ENCODE results near the gene PACSIN1.

The PACSIN1 gene

DNA sequence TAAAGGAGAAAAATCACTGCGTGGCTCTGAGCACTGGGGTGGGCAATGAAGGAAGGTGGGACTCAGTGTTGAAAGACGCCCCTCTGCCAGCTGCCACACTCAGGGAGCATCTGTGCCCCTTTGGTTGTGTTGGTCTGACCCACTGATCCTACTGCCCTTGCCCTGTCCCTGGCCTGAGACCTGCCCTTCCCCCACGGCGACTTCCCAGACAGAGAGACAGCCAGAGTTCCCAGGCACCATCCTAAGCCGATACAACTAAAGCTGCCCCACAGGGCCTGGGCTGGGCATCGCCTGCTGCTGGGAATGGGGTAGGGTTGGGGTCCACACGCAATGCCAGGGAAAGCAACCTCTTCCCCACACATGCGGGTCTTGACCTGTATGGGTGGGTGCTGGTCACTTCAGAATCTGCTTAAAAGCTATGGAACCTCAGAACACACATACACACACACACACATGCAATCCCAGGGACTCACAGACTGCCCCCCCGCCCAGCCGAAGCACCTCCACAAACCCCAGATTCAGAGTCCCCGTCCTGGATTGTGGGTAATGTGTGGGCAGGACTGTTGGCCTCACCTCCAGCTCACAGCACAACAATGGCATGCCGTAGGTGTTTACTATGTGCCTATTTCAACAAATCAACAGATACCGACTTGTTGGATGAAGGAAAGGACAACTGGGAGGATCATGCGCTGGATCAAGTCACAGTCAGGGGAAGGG is 101.1 kb downstream of the PACSIN1 start:
- no peak for DNase-seq (ENCODE audit: low read depth in 2 of 2)
- TF ChIP-seq CTCF (IDR thresholded peaks at IDR 0.05; ENCODE audit: low read depth, low read length) = no peak

GRCh38 chr6:34568341-34569201 is 102.7 kb downstream of the PACSIN1 start:
- peak in 1 of 2 donors; percentile 18 for DNase-seq (ENCODE audit: low read depth in 2 of 2)
- TF ChIP-seq CTCF (IDR thresholded peaks at IDR 0.05; ENCODE audit: low read depth, low read length) = no peak
- no peak overlapping the region for H3K4me3 ChIP-seq (replicated peaks in 1 of 2; ENCODE audit: low read depth in 2 of 2, low read length in 2 of 2)

More for the DNA sequence above, 101.1 kb downstream of the PACSIN1 start:
- H3K4me3 ChIP-seq (replicated peaks in 1 of 2; ENCODE audit: low read depth in 2 of 2, low read length in 2 of 2) = no peak overlapping the region

DNA sequence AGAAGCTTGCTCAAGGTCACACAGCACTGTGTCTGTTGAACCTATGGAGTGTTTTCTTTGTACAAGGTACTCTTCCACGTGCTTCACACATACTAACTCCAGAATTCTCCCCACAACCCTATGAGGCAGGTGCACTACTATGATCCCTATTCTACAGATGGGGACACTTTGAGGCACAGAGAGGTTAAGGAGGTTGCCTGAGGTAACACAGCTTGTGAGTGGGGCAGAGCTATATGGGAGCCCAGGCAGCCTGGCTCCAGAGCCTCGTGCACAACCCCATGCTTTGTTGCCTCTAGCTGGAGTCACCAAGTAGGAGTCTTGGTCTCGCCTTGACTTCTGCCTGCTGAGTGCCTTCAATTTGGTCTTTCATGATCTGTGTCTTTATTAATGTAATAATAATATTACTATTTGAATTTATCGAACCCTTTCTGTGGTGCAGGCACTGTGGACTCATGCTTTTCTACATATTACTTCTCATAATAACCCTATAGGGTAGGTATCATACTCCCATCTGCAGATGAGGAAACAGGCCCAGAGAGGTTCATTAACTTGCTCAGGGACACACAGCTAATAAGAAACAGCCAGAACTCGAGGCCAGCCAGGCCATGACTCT is 103.6 kb downstream of the PACSIN1 start:
- no peak for TF ChIP-seq CTCF (IDR thresholded peaks at IDR 0.05; ENCODE audit: low read depth, low read length)
- no peak for DNase-seq (ENCODE audit: low read depth in 2 of 2)
- H3K4me3 ChIP-seq (replicated peaks in 1 of 2; ENCODE audit: low read depth in 2 of 2, low read length in 2 of 2) = no peak overlapping the region

- no peak for TF ChIP-seq CTCF (IDR thresholded peaks at IDR 0.05; ENCODE audit: low read depth, low read length)
- no peak overlapping the region for H3K4me3 ChIP-seq (replicated peaks in 1 of 2; ENCODE audit: low read depth in 2 of 2, low read length in 2 of 2)
- DNase-seq (ENCODE audit: low read depth in 2 of 2) = no peak
Observed at GRCh38 chr6:34570066-34570833, 104.4 kb downstream of the PACSIN1 start.

GRCh38 chr6:34571388-34571787 is 105.5 kb downstream of the PACSIN1 start:
- H3K4me3 ChIP-seq (replicated peaks in 1 of 2; ENCODE audit: low read depth in 2 of 2, low read length in 2 of 2) = no peak overlapping the region
- peak in 1 of 2 donors; percentile 26 for DNase-seq (ENCODE audit: low read depth in 2 of 2)
- TF ChIP-seq CTCF (IDR thresholded peaks at IDR 0.05; ENCODE audit: low read depth, low read length) = no peak

- TF ChIP-seq CTCF (IDR thresholded peaks at IDR 0.05; ENCODE audit: low read depth, low read length) = no peak
- DNase-seq (ENCODE audit: low read depth in 2 of 2) = no peak
- H3K4me3 ChIP-seq (replicated peaks in 1 of 2; ENCODE audit: low read depth in 2 of 2, low read length in 2 of 2) = no peak overlapping the region
Observed at GRCh38 chr6:34572021-34572420, 106.1 kb downstream of the PACSIN1 start.
